H9 (cell line): Measurements from ENCODE around the gene MRAS. TPM values are rescaled to one million over a fixed set of nuclear protein-coding genes. Genes with fewer than 3 reads are reported as not detected.

Source experiments
- DNase-seq: peaks from one replicate; pipeline ENCODE4 v3.0.0-alpha.2; 2017
- H2AFZ ChIP-seq: one replicate; pipeline ENCODE4 v1.6.1; 2013; ENCODE audit warnings: mild to moderate bottlenecking, low read length, control low read depth, moderate library complexity
- H2AK5ac ChIP-seq: 2 replicates; pipeline ENCODE4 v1.6.1; 2013; ENCODE audit warnings: low read length, control low read depth, mixed read lengths; ENCODE audit not compliant: insufficient read length
- H2BK120ac ChIP-seq: one replicate; pipeline ENCODE4 v1.6.1; 2013; ENCODE audit warnings: low read depth, mild to moderate bottlenecking, low read length, control low read depth, inconsistent platforms; ENCODE audit not compliant: poor library complexity, severe bottlenecking
- H2BK12ac ChIP-seq: 2 replicates; pipeline ENCODE4 v1.6.1; 2013; ENCODE audit warnings: low read length, control low read depth, mixed read lengths, low read depth; ENCODE audit not compliant: insufficient read length
- H2BK15ac ChIP-seq: 2 replicates; pipeline ENCODE4 v1.6.1; 2013; ENCODE audit warnings: low read depth, low read length, control low read depth
- H2BK20ac ChIP-seq: one replicate; pipeline ENCODE4 v1.6.1; 2013; ENCODE audit warnings: low read depth, mild to moderate bottlenecking, low read length, control low read depth, inconsistent platforms; ENCODE audit not compliant: poor library complexity, severe bottlenecking
- H2BK5ac ChIP-seq: 2 replicates; pipeline ENCODE4 v1.6.1; 2013; ENCODE audit warnings: low read length, control low read depth, mixed read lengths; ENCODE audit not compliant: insufficient read length
- H3K14ac ChIP-seq: 2 replicates; pipeline ENCODE4 v1.6.1; 2013; ENCODE audit warnings: low read length, control low read depth; ENCODE audit not compliant: insufficient read depth
- H3K18ac ChIP-seq: 2 replicates; pipeline ENCODE4 v1.6.1; 2013; ENCODE audit warnings: low read depth, mild to moderate bottlenecking, mixed read lengths, low read length, control low read depth; ENCODE audit not compliant: insufficient read length
- H3K23ac ChIP-seq: 2 replicates; pipeline ENCODE4 v1.6.1; 2013; ENCODE audit warnings: low read length, control low read depth, mixed read lengths, low read depth; ENCODE audit not compliant: insufficient read length
- H3K23me2 ChIP-seq: 2 replicates; pipeline ENCODE4 v1.6.1; 2013; ENCODE audit warnings: low read depth, mild to moderate bottlenecking, mixed read lengths, low read length, control low read depth; ENCODE audit not compliant: insufficient read length, poor library complexity, severe bottlenecking
- H3K27ac ChIP-seq: 2 replicates; pipeline ENCODE4 v1.5.1; 2013; ENCODE audit warnings: low read length, control low read depth, mixed read lengths, low read depth; ENCODE audit not compliant: insufficient read length
- H3K27me3 ChIP-seq: 2 replicates; pipeline ENCODE4 v1.6.1; 2013; ENCODE audit warnings: low read length, control low read depth, inconsistent platforms; ENCODE audit not compliant: insufficient read depth
- H3K4ac ChIP-seq: 2 replicates; pipeline ENCODE4 v1.6.1; 2013; ENCODE audit warnings: low read depth, mild to moderate bottlenecking, control low read depth, inconsistent platforms, low read length, moderate library complexity
- H3K4me1 ChIP-seq: 2 replicates; pipeline ENCODE4 v1.6.1; 2013; ENCODE audit warnings: low read length, control low read depth, inconsistent platforms; ENCODE audit not compliant: insufficient read depth
- H3K4me2 ChIP-seq: 2 replicates; pipeline ENCODE4 v1.6.1; 2013; ENCODE audit warnings: low read length, control low read depth, mixed read lengths; ENCODE audit not compliant: insufficient read length, insufficient read depth
- H3K56ac ChIP-seq: 2 replicates; pipeline ENCODE4 v1.6.1; 2013; ENCODE audit warnings: low read depth, mild to moderate bottlenecking, mixed read lengths, low read length, control low read depth; ENCODE audit not compliant: insufficient read length
- H3K79me1 ChIP-seq: 2 replicates; pipeline ENCODE4 v1.6.1; 2013; ENCODE audit warnings: low read depth, mild to moderate bottlenecking, moderate library complexity, low read length, control low read depth, inconsistent platforms; ENCODE audit not compliant: insufficient read depth, poor library complexity, severe bottlenecking
- H3K79me2 ChIP-seq: 2 replicates; pipeline ENCODE4 v1.6.1; 2013; ENCODE audit warnings: low read length, control low read depth, inconsistent platforms; ENCODE audit not compliant: insufficient read depth
- H3K9ac ChIP-seq: 2 replicates; pipeline ENCODE4 v1.6.1; 2013; ENCODE audit warnings: low read length, control low read depth, mixed read lengths; ENCODE audit not compliant: insufficient read length; ENCODE audit errors: extremely low read depth
- H3K9me3 ChIP-seq: one replicate; pipeline ENCODE4 v1.6.1; 2013; ENCODE audit warnings: low read depth, low read length, inconsistent platforms; ENCODE audit not compliant: control insufficient read depth
- H3T11ph ChIP-seq: one replicate; pipeline ENCODE4 v1.6.1; 2013; ENCODE audit warnings: mild to moderate bottlenecking, low read length, control low read depth, inconsistent platforms
- H4K20me1 ChIP-seq: one replicate; pipeline ENCODE4 v1.6.1; 2013; ENCODE audit not compliant: control insufficient read depth, insufficient read length, insufficient read depth
- H4K5ac ChIP-seq: 2 replicates; pipeline ENCODE4 v1.6.1; 2013; ENCODE audit warnings: low read depth, mild to moderate bottlenecking, mixed read lengths, low read length, control low read depth; ENCODE audit not compliant: insufficient read length
- H4K8ac ChIP-seq: replicated peaks from 2 replicates; pipeline ENCODE4 v1.6.1; 2013; ENCODE audit warnings: low read length, control low read depth, mixed read lengths, low read depth; ENCODE audit not compliant: insufficient read length
- H4K91ac ChIP-seq: 2 replicates; pipeline ENCODE4 v1.6.1; 2013; ENCODE audit warnings: low read depth, mild to moderate bottlenecking, moderate library complexity, mixed read lengths, low read length, control low read depth; ENCODE audit not compliant: insufficient read length
- H3K27ac Mint-ChIP-seq, 3 experiments: 2 replicates in 2 of 3; 3 replicates in 1 of 3; pipeline ENCODE4 v1.8.0; 2020 to 2021; ENCODE audit warnings: mixed read lengths in 3 of 3, mild to moderate bottlenecking in 1 of 3, moderate library complexity in 1 of 3
- H3K27me3 Mint-ChIP-seq: 2 replicates; pipeline ENCODE4 v1.8.0; 2021; ENCODE audit warnings: low read depth, mild to moderate bottlenecking, moderate library complexity, mixed read lengths
- H3K36me3 Mint-ChIP-seq, 3 experiments: 2 replicates in 2 of 3; 3 replicates in 1 of 3; pipeline ENCODE4 v1.8.0; 2020 to 2021; ENCODE audit warnings: low read depth in 3 of 3, mixed read lengths in 3 of 3; ENCODE audit not compliant: insufficient read depth in 1 of 3
- H3K4me1 Mint-ChIP-seq, 2 experiments: 2 replicates each; pipeline ENCODE4 v1.8.0; 2020; ENCODE audit warnings: mixed read lengths in 2 of 2
- H3K4me3 Mint-ChIP-seq, 2 experiments: 2 replicates in 1 of 2; 3 replicates in 1 of 2; pipeline ENCODE4 v1.8.0; 2020 to 2021; ENCODE audit warnings: mild to moderate bottlenecking in 2 of 2, mixed read lengths in 2 of 2, moderate library complexity in 1 of 2
- H3K9me3 Mint-ChIP-seq, 2 experiments: 2 replicates in 1 of 2; 3 replicates in 1 of 2; pipeline ENCODE4 v1.8.0; 2020; ENCODE audit warnings: mild to moderate bottlenecking in 2 of 2, mixed read lengths in 2 of 2, moderate library complexity in 1 of 2
- CTCF ChIP-seq: fragments of 200-600 bp; sonication (generic); conservative IDR thresholded peaks from 3 replicates; pipeline ENCODE4 v1.8.0; 2021; ENCODE audit warnings: antibody characterized with exemption, mild to moderate bottlenecking
- WGBS: extraction: QIAGEN DNeasy Blood & Tissue Kit; methylation state at CpG from one replicate; pipeline ENCODE4 v1.1.7; 2013; ENCODE audit warnings: missing lambda C conversion rate, low lambda C conversion rate, mixed read lengths; ENCODE audit not compliant: insufficient read length; ENCODE audit errors: extremely low coverage; 5-methylcytosine and 5-hydroxymethylcytosine counted together
- total RNA-seq: library from RNA; stranded (reverse); gene quantifications from 2 replicates; pipeline ENCODE4 v1.2.1, GENCODE V29; 2021

Gene MRAS
- total RNA-seq, 1 experiment from 2014 or later: 10.9 TPM

DNA sequence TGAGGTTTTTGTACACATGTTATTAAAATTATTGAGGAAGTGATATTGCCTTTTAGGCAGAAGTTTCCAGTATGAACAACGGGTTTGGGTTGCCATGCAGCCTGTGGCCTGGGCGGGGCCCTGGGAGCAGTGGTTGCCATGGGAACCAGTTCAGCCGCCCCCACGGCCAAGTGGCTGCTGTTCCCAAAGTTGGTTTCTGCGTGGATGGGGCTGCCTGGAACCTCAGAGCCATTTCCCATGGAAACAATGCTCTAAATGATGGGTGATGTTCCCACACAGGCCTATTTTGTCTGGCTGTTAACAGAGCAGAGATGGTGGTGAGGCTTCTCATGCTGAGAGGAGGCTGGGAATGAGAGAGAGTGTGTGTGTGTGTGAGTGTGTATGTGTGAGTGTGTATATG lies 19.5 kb downstream of the MRAS start:
- TF ChIP-seq CTCF: no peak
- Mint-ChIP-seq H3K4me3 (no peak overlapping the region), H3K9me3 (peaks cover 0 to 3% of the 10 kb centered on the region in 2 experiments; a peak in 1 of 5 replicates), H3K36me3 (0 out of 7 replicates have a peak, but pooled peaks cover 0 to 3% (median 0%) of the 10 kb centered on the region in 3 experiments), H3K27me3 (no peaks in the 10 kb centered on the region), H3K4me1 (peaks cover 15 to 27% of the 10 kb centered on the region in 2 experiments), H3K27ac (no peak overlapping the region)
- H3T11ph ChIP-seq: no peak overlapping the region
- no peaks in the 10 kb centered on the region for H4K20me1 ChIP-seq
- no peak overlapping the region for H4K8ac ChIP-seq
- no peak overlapping the region for H3K18ac ChIP-seq
- H3K4me1 ChIP-seq: no peaks in the 10 kb centered on the region
- no peak overlapping the region for H2BK15ac ChIP-seq
- H4K5ac ChIP-seq: no peak overlapping the region
- no peak overlapping the region for H2BK12ac ChIP-seq
- no peaks in the 10 kb centered on the region for H3K79me1 ChIP-seq
- H2BK120ac ChIP-seq: no peak overlapping the region
- no peak overlapping the region for H2BK20ac ChIP-seq
- no peak overlapping the region for H2AK5ac ChIP-seq
- no peak overlapping the region for H2AFZ ChIP-seq
- H3K27me3 ChIP-seq: no peaks in the 10 kb centered on the region
- no peak overlapping the region for H3K23ac ChIP-seq
- DNase-seq: no peak
- whole genome bisulfite sequencing: no CpG with 5 or more reads among the region's 5 CpGs
- no peaks in the 10 kb centered on the region for H3K79me2 ChIP-seq
- no peak overlapping the region for H3K27ac ChIP-seq
- no peaks in the 10 kb centered on the region for H3K23me2 ChIP-seq
- H3K4ac ChIP-seq: no peak overlapping the region
- H3K9ac ChIP-seq: no peak overlapping the region
- H4K91ac ChIP-seq: no peak overlapping the region
- H3K9me3 ChIP-seq: no peaks in the 10 kb centered on the region
- no peak overlapping the region for H2BK5ac ChIP-seq
- H3K56ac ChIP-seq: no peak overlapping the region
- H3K14ac ChIP-seq: no peak overlapping the region
- no peak overlapping the region for H3K4me2 ChIP-seq
